Heart left ventricle (tissue), 16 donors: ENCODE data around the gene ERCC6L2. TPM values are rescaled to one million over a fixed set of nuclear protein-coding genes. Genes with fewer than 3 reads are reported as not detected.

ENCODE experiments used
- ATAC-seq, 4 donors: fragments of 200-7000 bp; cut with Tn5 transposase; one replicate each; pipeline ENCODE4 v1.9.1; 2020 to 2022; ENCODE audit warnings: moderate library complexity in 4 of 4, mild to moderate bottlenecking in 3 of 4, moderate number of reproducible peaks in 1 of 4
- DNase-seq, 5 donors: peaks; one replicate each; pipeline ENCODE4 v3.0.0-alpha.2; 2020
- H3K27ac ChIP-seq, 12 donors: fragments of 200-600 bp; sonication (generic) in 4 of 12; one replicate each; pipeline versions ENCODE4 v1.5.0 to v1.8.0; 2016 to 2022; ENCODE audit warnings: mild to moderate bottlenecking in 2 of 12
- H3K27me3 ChIP-seq, 9 donors: fragments of 200-600 bp; sonication (generic) in 2 of 9; one replicate each; pipeline versions ENCODE4 v1.5.1 to v1.8.0; 2016 to 2022; ENCODE audit warnings: mild to moderate bottlenecking in 3 of 9
- H3K36me3 ChIP-seq, 9 donors: fragments of 200-600 bp; sonication (generic) in 2 of 9; one replicate each; pipeline versions ENCODE4 v1.5.0 to v1.8.0; 2018 to 2022; ENCODE audit warnings: mild to moderate bottlenecking in 2 of 9
- H3K4me1 ChIP-seq, 12 donors: fragments of 200-600 bp; sonication (generic) in 4 of 12; one replicate each; pipeline versions ENCODE4 v1.5.0 to v1.8.0; 2016 to 2022; ENCODE audit warnings: mild to moderate bottlenecking in 3 of 12
- H3K4me3 ChIP-seq, 12 donors: fragments of 200-600 bp; sonication (generic) in 4 of 12; one replicate each; pipeline versions ENCODE4 v1.5.0 to v1.8.0; 2017 to 2022; ENCODE audit warnings: mild to moderate bottlenecking in 9 of 12, moderate library complexity in 4 of 12
- H3K9me3 ChIP-seq, 12 donors: fragments of 200-600 bp; sonication (generic) in 4 of 12; one replicate each; pipeline versions ENCODE4 v1.5.0 to v1.8.0; 2016 to 2022; ENCODE audit warnings: mild to moderate bottlenecking in 1 of 12
- CTCF ChIP-seq, 12 donors: fragments of 200-600 bp; sonication (generic) in 4 of 12; IDR thresholded peaks; one replicate each; pipeline versions ENCODE4 v1.5.0 to v1.8.0; 2018 to 2022; ENCODE audit warnings: antibody characterized with exemption in 12 of 12, mild to moderate bottlenecking in 5 of 12
- POLR2A ChIP-seq, 2 donors: fragments of 450-650 bp; IDR thresholded peaks; one replicate each; pipeline ENCODE4 v1.6.1; 2017; ENCODE audit warnings: antibody characterized with exemption in 2 of 2, mild to moderate bottlenecking in 2 of 2, moderate library complexity in 2 of 2
- WGBS, 4 donors: extraction: QIAGEN DNeasy Blood & Tissue Kit in 2 of 4; methylation state at CpG; one replicate each; pipeline versions ENCODE4 v1.1.5 to v1.1.7; 2013 to 2018; 5-methylcytosine and 5-hydroxymethylcytosine counted together
- intact Hi-C, 10 donors: fragments of 100-400 bp; cut with DNase I; formaldehyde crosslinking; loops; one replicate each; pipeline versions ENCODE4 v1.11.1 to v1.14.2; 2022
- polyA plus RNA-seq, 2 donors: library from polyadenylated mRNA; stranded (reverse); fragments of 200-250 nt; gene quantifications; one replicate each; pipeline ENCODE4 v1.2.3, GENCODE V29; 2013
- total RNA-seq, 9 donors: library from RNA; depleted of rRNA in 2 of 9; stranded (reverse); fragments of >200 nt in 2 of 9; fragmentation: NEBNext Ultra II Directional in 3 of 9; extraction: Animal tissue kit (Norgen Biotek cat#: 25700) in 3 of 9; gene quantifications; one replicate each; pipeline versions ENCODE4 v1.1.0 to v1.2.4, GENCODE V29; 2016 to 2023
- donor health status: ischemic (EF 13 %, LVEDD 7.1; RV severe dilation, severe dysfunction).
- donor health status: healthy with polysubstance abuse.
- donor health status: DM: no; HTN: yes; CAD: no.
- donor health status: DM: no; HTN: no; CAD: no.
- donor health status: ischemic (EF 25% LVEDD 6.9; RV normal size, moderate dysfunction).
- donor health status: ischemic (EF 25% LVEDD 5.7; RV mildly dilated, moderate dysfunction).
- donor health status: healthy.
- donor health status: DM: yes; HTN: yes; CAD: no.
- donor health status: ischemic (EF 35%, LVEDD 5.7; RV mildly dilated, moderate dysfunction).
- donor health status: nonischemic (EF 11% LVEDD 7.7; RV severe dilation, severe dysfunction).
- donor health status: DM: yes; HTN: yes; CAD: no.
- donor health status: PGD.
- donor health status: ischemic (EF 29% LVEDD 5.4; RV normal size, mild dysfunction).
- donor health status: nonischemic (EF 23%, LVEDD 6.1; RV moderate dilation, normal function).

Gene ERCC6L2
- total and polyA plus RNA-seq, 11 donors = 4.0 to 46.8 (median 27.4) TPM

- Histone ChIP-seq H3K4me1 (no peaks in the 10 kb centered on the region), H3K27ac (no peak overlapping the region), H3K27me3 (no peaks in the 10 kb centered on the region), H3K9me3 (peaks cover 0 to 28% (median 0%) of the 10 kb centered on the region in 12 donors), H3K4me3 (no peak overlapping the region), H3K36me3 (peaks cover 2 to 77% (median 44%) of the 10 kb centered on the region in 9 donors)
- DNase-seq (no peak), ATAC-seq (no peak)
- no peak for TF ChIP-seq CTCF (IDR thresholded peaks at IDR 0.05)
- intact Hi-C loops = loop anchor here in 1 of 10 donors (10.0 kb wide), 1 partner anchor 378 kb away; no protein-coding TSS in a partner anchor
- WGBS, 4 donors = 94 to 98% (median 96%) methylated on average over 3 of the region's 3 CpGs
Measured at GRCh38 chr9:95937131-95937530, 61.6 kb downstream of the ERCC6L2 start.

- Histone ChIP-seq H3K9me3 (peaks cover 0 to 28% (median 0%) of the 10 kb centered on the region in 12 donors), H3K4me1 (no peaks in the 10 kb centered on the region), H3K36me3 (peaks cover 5 to 77% (median 39%) of the 10 kb centered on the region in 9 donors), H3K27me3 (no peaks in the 10 kb centered on the region), H3K4me3 (no peak overlapping the region), H3K27ac (no peak overlapping the region)
- ATAC-seq (no peak), DNase-seq (no peak)
- no peak for TF ChIP-seq POLR2A (IDR thresholded peaks at IDR 0.05)
- TF ChIP-seq CTCF (IDR thresholded peaks at IDR 0.05) = peak in 2 of 12 donors; percentile 22 to 44
- WGBS, 4 donors = 92 to 99% (median 97%) methylated on average over 1 of the region's 1 CpG
- intact Hi-C loops = loop anchor here in 1 of 10 donors (10.0 kb wide), 1 partner anchor 376 kb away; no protein-coding TSS in a partner anchor
Measured at GRCh38 chr9:95938724-95939123, 63.2 kb downstream of the ERCC6L2 start.

- Histone ChIP-seq H3K36me3 (peaks cover 5 to 77% (median 42%) of the 10 kb centered on the region in 9 donors), H3K27ac (no peak overlapping the region), H3K27me3 (no peaks in the 10 kb centered on the region), H3K4me1 (no peaks in the 10 kb centered on the region), H3K4me3 (no peak overlapping the region), H3K9me3 (peaks cover 0 to 28% (median 0%) of the 10 kb centered on the region in 12 donors)
- DNase-seq (no peak), ATAC-seq (no peak)
- intact Hi-C loops = loop anchor here in 1 of 10 donors (10.0 kb wide), 1 partner anchor 375 kb away; no protein-coding TSS in a partner anchor
- 89 to 94% (median 91%) methylated on average over 1 of the region's 1 CpG for WGBS, 4 donors
- TF ChIP-seq POLR2A (IDR thresholded peaks at IDR 0.05) (no peak), CTCF (IDR thresholded peaks at IDR 0.05) (no peak)
Measured at GRCh38 chr9:95939472-95939871, 64.0 kb downstream of the ERCC6L2 start.

GRCh38 chr9:95940265-95940664 is 64.8 kb downstream of the ERCC6L2 start:
- ATAC-seq (no peak), DNase-seq (no peak)
- 75 to 100% (median 98%) methylated on average over 2 of the region's 2 CpGs for WGBS, 4 donors
- Histone ChIP-seq H3K4me1 (no peaks in the 10 kb centered on the region), H3K9me3 (peaks cover 0 to 28% (median 0%) of the 10 kb centered on the region in 12 donors), H3K4me3 (no peak overlapping the region), H3K36me3 (peaks cover 5 to 76% (median 38%) of the 10 kb centered on the region in 9 donors), H3K27ac (no peak overlapping the region), H3K27me3 (no peaks in the 10 kb centered on the region)
- TF ChIP-seq CTCF (IDR thresholded peaks at IDR 0.05) (no peak), POLR2A (IDR thresholded peaks at IDR 0.05) (no peak)
- intact Hi-C loops = no loop called here
